LNCAP (cell line): ENCODE data around the gene UBE2G2.
A peak's percentile ranks its signal among the peaks of the same experiment; 100 is the strongest.

ENCODE experiments used
- TF ChIP-seq, protein P1 (sequence below): fragments of 450-650 bp; IDR thresholded peaks from 2 replicates; pipeline ENCODE4 v1.5.1; 2017; ENCODE audit warnings: mild to moderate bottlenecking

The UBE2G2 gene

DNA sequence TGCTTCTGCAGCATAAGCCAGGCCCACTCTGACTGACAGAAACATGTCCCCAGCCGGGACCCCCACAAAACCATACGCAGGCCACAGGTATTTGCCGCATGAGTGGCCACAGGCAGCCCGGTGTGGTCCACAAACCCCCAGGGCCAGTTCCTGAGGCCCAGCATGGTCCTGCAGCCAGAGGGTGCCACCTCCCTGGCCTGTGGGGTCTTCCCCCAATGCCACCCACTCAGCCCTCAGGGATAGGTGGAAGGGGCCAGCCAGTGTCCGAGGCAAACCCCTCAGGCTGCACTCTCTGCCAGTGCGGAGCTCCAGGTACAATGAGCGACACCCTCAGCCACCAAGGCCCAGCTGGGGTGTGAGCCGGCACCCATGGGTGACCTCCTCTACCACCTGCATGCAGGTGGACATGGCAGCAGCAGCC lies 43.5 kb downstream of the UBE2G2 start:
- TF ChIP-seq, protein P1, sequence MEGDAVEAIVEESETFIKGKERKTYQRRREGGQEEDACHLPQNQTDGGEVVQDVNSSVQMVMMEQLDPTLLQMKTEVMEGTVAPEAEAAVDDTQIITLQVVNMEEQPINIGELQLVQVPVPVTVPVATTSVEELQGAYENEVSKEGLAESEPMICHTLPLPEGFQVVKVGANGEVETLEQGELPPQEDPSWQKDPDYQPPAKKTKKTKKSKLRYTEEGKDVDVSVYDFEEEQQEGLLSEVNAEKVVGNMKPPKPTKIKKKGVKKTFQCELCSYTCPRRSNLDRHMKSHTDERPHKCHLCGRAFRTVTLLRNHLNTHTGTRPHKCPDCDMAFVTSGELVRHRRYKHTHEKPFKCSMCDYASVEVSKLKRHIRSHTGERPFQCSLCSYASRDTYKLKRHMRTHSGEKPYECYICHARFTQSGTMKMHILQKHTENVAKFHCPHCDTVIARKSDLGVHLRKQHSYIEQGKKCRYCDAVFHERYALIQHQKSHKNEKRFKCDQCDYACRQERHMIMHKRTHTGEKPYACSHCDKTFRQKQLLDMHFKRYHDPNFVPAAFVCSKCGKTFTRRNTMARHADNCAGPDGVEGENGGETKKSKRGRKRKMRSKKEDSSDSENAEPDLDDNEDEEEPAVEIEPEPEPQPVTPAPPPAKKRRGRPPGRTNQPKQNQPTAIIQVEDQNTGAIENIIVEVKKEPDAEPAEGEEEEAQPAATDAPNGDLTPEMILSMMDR: no peak

DNA sequence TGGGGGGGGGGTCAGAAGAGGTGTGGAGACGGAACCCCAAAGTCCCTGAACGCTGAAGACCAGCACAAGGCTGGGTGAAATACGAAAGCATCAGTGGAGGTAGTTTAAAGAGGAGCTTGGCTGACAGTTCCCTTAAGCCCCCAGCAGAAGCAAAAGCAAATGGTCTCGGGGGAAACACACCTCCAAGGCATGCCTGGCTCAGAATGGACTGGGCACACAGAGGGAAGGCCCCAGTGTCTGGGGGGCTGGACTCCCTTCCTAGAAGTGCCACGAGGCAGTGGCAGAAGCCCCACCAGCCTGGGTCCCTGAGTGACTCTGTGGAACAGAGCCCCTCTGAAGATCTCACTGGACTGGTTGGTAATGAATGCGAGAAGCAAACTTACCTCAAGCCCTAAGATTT lies 43.9 kb downstream of the UBE2G2 start:
- TF ChIP-seq, protein P1: no peak

DNA sequence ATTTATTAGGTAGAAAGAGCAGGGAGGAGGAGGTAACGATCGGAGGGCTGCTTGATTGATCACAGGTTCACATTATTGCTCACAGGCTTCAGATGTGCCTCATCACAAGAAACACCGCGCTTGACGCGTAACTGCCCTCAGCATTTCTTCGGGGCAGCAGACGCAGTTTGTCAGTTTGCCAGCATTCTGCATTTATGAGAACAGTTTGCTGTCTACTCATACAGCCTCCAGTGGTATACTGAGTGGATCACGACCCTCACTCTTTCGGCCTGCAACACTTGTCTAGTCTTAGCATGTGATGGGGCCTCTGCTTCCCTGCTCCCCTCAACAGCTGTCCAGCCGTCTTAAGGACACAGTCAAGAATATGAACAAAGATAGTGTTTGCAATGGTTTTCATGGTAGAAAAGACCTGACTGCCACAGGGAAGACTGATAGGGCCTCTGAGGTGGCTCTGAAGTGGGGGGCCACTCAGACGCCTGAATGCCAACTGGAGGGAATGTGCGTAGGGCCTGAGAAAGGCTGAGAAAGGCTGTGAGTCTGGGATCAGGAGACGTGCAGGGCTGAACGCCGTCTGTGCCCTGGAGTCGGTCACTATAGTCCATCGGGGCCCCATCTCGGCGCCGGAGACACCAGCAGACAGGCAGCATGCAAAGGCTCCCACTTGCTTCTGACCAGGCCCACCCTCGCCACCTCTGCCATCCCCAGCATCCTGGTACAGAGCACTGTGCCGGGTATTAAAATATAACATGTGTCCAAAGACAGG lies 45.0 kb downstream of the UBE2G2 start:
- TF ChIP-seq, protein P1: no peak

DNA sequence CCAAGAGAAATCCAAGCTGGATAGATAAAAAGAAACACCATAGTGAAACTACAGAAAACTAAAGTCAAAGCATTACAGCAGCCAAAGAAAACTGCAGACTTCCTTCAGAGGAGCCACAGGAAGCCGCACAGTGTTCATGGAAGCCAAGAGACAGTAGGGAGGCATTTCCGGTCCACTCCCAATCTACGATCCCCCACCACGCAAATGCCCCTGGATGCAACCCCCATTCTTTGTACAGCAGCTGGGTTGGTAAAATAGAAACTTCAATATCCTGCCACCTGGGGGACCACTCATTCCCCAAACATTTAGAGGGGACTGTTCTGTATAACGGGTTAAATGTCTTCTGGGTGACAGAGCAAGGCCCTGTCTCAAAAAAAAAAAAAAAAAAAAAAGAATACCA lies 46.4 kb downstream of the UBE2G2 start:
- TF ChIP-seq, protein P1: no peak

DNA sequence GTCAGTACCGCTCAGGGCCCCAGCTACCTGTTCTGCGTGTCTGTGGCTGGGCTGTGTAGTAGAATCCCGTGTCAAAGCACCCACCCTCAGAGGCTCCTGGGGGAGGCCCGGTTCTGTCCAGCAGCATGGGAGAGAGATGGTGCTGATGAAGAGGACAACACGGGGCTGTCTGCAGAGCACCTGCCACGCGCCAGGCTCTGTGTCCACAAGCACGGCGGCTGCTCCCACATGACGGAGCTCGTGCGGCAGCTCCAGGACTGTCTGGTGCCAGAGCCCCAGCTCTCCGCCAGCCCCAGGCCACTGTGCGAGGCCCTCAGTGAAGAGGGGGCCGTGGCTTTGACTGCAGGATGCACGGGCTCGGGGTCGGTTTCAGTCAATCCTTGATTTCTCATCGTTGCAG lies 48.3 kb downstream of the UBE2G2 start:
- TF ChIP-seq, protein P1: no peak

DNA sequence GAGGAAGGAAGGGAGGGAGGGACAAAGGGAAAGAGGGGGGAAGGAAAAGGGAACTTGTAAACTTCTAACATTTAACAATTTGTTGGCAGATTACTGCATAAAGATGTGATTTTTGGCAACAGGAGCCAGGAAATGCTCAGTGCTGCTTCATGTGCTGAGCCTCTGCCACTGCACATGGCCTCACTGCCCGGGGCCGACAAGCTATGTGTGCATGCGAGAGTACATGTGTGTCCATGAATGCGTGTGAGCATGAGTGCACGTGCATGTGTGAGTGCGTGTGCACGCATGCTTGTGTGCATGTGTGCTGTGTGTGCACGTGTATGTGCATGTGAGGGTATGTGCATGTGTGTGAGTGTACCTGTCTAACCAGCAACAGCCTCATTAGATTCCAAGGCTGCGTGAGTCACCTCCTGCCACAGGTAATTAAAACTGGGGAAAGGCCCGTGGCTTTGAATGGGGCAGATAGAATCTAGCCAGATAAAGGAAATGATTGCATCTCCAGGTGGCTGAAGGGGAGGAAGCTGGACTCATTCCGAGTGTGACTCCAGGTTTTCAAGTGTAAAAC lies 48.9 kb downstream of the UBE2G2 start:
- TF ChIP-seq, protein P1: peak; percentile 46

DNA sequence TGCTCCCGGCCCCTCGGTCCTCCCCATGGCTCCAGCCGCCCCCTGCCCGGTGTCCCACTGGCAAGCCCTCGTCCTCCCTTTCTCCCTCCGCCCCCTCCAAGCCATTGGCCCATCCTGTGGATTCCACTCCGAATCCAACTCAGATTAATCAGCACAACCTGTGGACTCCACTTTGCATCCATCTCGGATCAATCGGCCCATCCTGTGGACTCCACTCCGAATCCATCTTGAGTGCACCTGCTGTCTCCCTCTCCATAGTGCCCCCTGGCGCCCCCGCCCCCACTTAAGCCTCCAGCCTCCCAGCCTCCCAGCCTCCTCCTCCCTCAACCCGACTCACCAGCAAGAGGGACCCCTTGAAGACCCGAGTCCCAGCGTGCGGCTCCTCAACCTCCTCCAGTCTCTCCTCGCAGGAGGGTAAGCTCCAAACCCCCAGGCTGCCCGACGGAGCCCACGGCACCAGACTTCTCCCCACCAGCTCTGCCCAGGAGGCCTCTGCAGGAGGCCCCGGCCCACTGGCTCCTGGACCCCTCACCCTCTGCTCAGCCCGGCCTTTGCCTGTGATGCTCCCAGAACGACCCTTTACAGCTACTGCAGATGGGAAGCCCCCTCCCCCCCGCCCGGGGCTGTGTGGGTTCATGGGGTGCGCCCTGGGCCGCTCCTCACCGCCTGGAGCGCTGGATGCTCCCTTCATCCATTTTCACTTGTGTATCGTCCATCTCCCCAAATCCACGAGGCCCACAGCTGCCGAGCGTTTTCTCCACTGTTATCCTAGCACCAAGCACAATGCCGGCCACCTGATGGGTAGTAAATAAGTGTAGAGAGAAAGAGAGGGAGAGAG lies 49.6 kb downstream of the UBE2G2 start:
- TF ChIP-seq, protein P1: no peak
